Measurements from ENCODE around the gene DHRSX. TPM values are rescaled to one million over a fixed set of nuclear protein-coding genes. Genes with fewer than 3 reads are reported as not detected.

The DHRSX gene
- total and polyA plus RNA-seq, 10 of the 15 experiments (the other 5 are each of a cell fraction or from before 2014, with no cell fraction given), result 1.7 to 39.5 (median 16.5) TPM

DNA sequence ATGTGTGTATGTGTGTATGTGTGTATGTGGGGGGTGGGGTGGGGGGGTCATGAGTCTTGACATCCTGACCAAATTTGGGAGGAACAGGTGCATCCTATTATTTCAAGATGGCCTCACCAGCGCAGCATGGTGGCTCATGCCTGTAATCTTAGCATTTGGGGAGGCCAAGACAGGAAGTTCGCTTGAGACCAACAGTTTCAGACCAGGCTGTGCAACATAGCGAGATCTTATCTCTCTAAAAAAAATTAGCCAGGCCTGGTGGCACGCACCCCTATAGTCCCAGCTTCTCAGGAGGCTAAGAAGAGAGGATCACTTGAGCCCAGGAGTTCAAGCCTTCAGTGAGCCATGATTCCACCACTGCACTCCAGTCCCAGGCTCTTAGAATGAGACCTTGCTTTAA lies 47.0 kb upstream of the DHRSX start:
- DNase-seq (ENCODE audit: low read depth, low spot score) (no peak), FAIRE-seq (no peak), ATAC-seq (no peak)
- no TSS peak for BruUV-seq (replicated peaks)
- H3K79me2 ChIP-seq (ENCODE audit: control insufficient read depth, insufficient read depth, low read length), result no peaks in the 10 kb centered on the region
- in situ Hi-C loops (cut with MboI) (no loop called here), intact Hi-C loops (cut with micrococcal nuclease; ENCODE audit: unreplicated experiment) (no loop called here)
- no peak overlapping the region for H2AFZ ChIP-seq (ENCODE audit: control insufficient read depth, low read depth, low read length)
- H3K9ac ChIP-seq (ENCODE audit: control insufficient read depth, insufficient read depth, low read length), result no peak overlapping the region
- 61% methylated on average over 4 of the region's 4 CpGs for WGBS (ENCODE audit: insufficient coverage, insufficient replicate concordance, low lambda C conversion rate, missing lambda C conversion rate)
- ChIA-PET RAD21 (ENCODE audit: unreplicated experiment) (no interaction called here), CTCF (no interaction called here), POLR2A (no interaction called here), SMC1A (ENCODE audit: uncharacterized antibody, unreplicated experiment) (no interaction called here)
- peaks cover 3% of the 10 kb centered on the region; the same call in 2 of the 3 replicates for H3K9me3 ChIP-seq (replicated peaks; ENCODE audit: control insufficient read depth, insufficient read depth, low read length)
- no peaks in the 10 kb centered on the region for H3K27me3 ChIP-seq (replicated peaks in 1 of 2; ENCODE audit: control insufficient read depth in 2 of 2, insufficient read depth in 2 of 2, low read length in 1 of 2)
- H4K20me1 ChIP-seq (ENCODE audit: control insufficient read depth, insufficient read depth), result no peaks in the 10 kb centered on the region
- H3K27ac ChIP-seq (ENCODE audit: control insufficient read depth, insufficient read depth), result no peak overlapping the region
- TF ChIP-seq ZBTB4 (CRISPR knock-in tag; IDR thresholded peaks at IDR 0.05) (no peak), MEF2A (IDR thresholded peaks at IDR 0.05; ENCODE audit: insufficient read depth, low read depth, low read length) (no peak), RB1 (IDR thresholded peaks at IDR 0.05; ENCODE audit: borderline replicate concordance) (no peak), POU2F2 (IDR thresholded peaks at IDR 0.05; ENCODE audit: borderline replicate concordance, low read depth, low read length) (no peak)
- H3K4me2 ChIP-seq (ENCODE audit: control insufficient read depth, insufficient read depth), result no peak overlapping the region
- no peaks in the 10 kb centered on the region for H3K36me3 ChIP-seq (ENCODE audit: control insufficient read depth in 2 of 2, insufficient read depth in 2 of 2, low read length in 1 of 2)
- H3K4me1 ChIP-seq (ENCODE audit: control insufficient read depth, insufficient read depth, low read length), result no peaks in the 10 kb centered on the region
- H3K4me3 ChIP-seq, result no peak overlapping the region

DNA sequence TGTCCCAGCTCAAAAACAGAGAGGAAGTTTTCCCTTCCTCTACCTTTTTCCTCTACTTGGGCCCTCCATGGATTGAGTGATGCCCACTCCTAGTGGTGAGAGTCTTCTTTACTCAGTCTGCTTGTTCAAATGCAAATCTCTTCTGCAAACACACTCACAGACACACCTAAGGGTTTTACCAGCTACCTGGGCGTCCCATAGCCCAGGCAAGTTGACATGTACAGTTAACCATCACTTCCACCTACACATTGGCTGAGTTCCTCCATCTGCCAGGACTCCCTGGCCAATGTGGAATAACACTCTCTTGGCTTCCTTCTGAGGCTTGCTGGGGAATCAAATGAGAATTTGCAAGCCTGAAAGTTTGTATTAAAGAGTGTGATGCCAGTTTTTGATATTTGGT lies 45.7 kb upstream of the DHRSX start:
- no peak for ATAC-seq
- FAIRE-seq, result no peak
- CTCF ChIA-PET, result no interaction called here
- SMC1A ChIA-PET (ENCODE audit: uncharacterized antibody, unreplicated experiment), result no interaction called here
- BruUV-seq (replicated peaks), result no TSS peak
- H3K4me2 ChIP-seq (ENCODE audit: control insufficient read depth, insufficient read depth), result no peak overlapping the region
- no peaks in the 10 kb centered on the region for H3K36me3 ChIP-seq (ENCODE audit: control insufficient read depth in 2 of 2, insufficient read depth in 2 of 2, low read length in 1 of 2)
- no peak overlapping the region for H3K27ac ChIP-seq (ENCODE audit: control insufficient read depth, insufficient read depth)
- RAD21 ChIA-PET (ENCODE audit: unreplicated experiment), result no interaction called here
- no peaks in the 10 kb centered on the region for H3K27me3 ChIP-seq (replicated peaks in 1 of 2; ENCODE audit: control insufficient read depth in 2 of 2, insufficient read depth in 2 of 2, low read length in 1 of 2)
- no peak overlapping the region for H3K9ac ChIP-seq (ENCODE audit: control insufficient read depth, insufficient read depth, low read length)
- TF ChIP-seq HDAC6 (IDR thresholded peaks at IDR 0.05; ENCODE audit: unreplicated experiment), result no peak
- TF ChIP-seq GABPA (IDR thresholded peaks at IDR 0.05; ENCODE audit: low read depth), result no peak
- no peak for TF ChIP-seq SREBF2 (IDR thresholded peaks at IDR 0.05; ENCODE audit: low read length)
- no peak for TF ChIP-seq MEF2A (IDR thresholded peaks at IDR 0.05; ENCODE audit: insufficient read depth, low read depth, low read length)
- no peak for TF ChIP-seq GATAD2B (conservative IDR thresholded peaks at IDR 0.05; ENCODE audit: low read depth)
- TF ChIP-seq ZNF24 (IDR thresholded peaks at IDR 0.05), result no peak
- TF ChIP-seq CEBPB (IDR thresholded peaks at IDR 0.05; ENCODE audit: borderline replicate concordance in 1 of 2, low read depth in 2 of 2, low read length in 2 of 2), result no peak
- TF ChIP-seq SMAD5 (IDR thresholded peaks at IDR 0.05; ENCODE audit: low read depth), result no peak
- no peak for TF ChIP-seq FOXM1 (IDR thresholded peaks at IDR 0.05; ENCODE audit: low read depth, low read length)
- peaks cover 3% of the 10 kb centered on the region; the same call in 2 of the 3 replicates for H3K9me3 ChIP-seq (replicated peaks; ENCODE audit: control insufficient read depth, insufficient read depth, low read length)
- no peak overlapping the region for H3K4me3 ChIP-seq
- H3K79me2 ChIP-seq (ENCODE audit: control insufficient read depth, insufficient read depth, low read length), result no peaks in the 10 kb centered on the region
- H2AFZ ChIP-seq (ENCODE audit: control insufficient read depth, low read depth, low read length), result no peak overlapping the region
- no peaks in the 10 kb centered on the region for H4K20me1 ChIP-seq (ENCODE audit: control insufficient read depth, insufficient read depth)
- H3K4me1 ChIP-seq (ENCODE audit: control insufficient read depth, insufficient read depth, low read length), result no peaks in the 10 kb centered on the region
- DNase-seq (ENCODE audit: low read depth, low spot score), result no peak
- intact Hi-C loops (cut with micrococcal nuclease; ENCODE audit: unreplicated experiment) (no loop called here), in situ Hi-C loops (cut with MboI) (no loop called here)
- 5% methylated on average over 1 of the region's 1 CpG for WGBS (ENCODE audit: insufficient coverage, insufficient replicate concordance, low lambda C conversion rate, missing lambda C conversion rate)
- POLR2A ChIA-PET, result no interaction called here
